Measurements from ENCODE around the gene SLC12A7. TPM values are rescaled to one million over a fixed set of nuclear protein-coding genes. Genes with fewer than 3 reads are reported as not detected.

Gene SLC12A7
- total RNA-seq, 1 donor from 2014 or later, result 4.4 TPM

DNA sequence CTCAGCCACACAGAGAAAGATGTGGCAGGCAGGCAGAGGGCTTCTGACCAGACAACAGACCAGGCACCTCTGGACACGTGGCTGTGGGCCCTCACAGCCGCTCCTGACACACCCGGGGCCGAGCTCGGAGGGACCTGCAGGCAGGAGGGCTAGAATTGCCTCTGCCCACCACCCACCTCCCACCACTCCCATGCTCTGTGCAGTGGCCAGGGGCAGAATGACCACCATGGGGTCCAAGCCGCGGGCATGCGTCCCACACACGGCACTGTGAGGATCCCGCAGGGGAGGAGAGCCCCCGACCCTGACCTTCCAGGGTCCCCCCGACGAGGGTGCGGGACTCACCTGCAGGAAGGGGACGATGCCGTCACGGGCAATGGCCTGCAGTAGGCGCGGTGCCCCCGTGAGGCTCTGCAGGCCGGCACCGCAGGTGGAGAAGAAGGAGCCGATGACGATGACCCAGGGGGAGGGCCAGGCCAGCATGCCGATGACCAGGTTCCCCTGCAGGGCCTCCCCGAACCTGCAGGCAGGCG is 34.3 kb downstream of the SLC12A7 start:
- DNase-seq, result no peak

- no peak for DNase-seq
These were observed 34.8 kb downstream of the SLC12A7 start for GRCh38 chr5:1077026-1077425.

- DNase-seq, result no peak
These were observed 35.5 kb downstream of the SLC12A7 start for GRCh38 chr5:1076406-1076805.

- no peak for DNase-seq
These were observed 35.9 kb downstream of the SLC12A7 start for GRCh38 chr5:1075931-1076330.

DNA sequence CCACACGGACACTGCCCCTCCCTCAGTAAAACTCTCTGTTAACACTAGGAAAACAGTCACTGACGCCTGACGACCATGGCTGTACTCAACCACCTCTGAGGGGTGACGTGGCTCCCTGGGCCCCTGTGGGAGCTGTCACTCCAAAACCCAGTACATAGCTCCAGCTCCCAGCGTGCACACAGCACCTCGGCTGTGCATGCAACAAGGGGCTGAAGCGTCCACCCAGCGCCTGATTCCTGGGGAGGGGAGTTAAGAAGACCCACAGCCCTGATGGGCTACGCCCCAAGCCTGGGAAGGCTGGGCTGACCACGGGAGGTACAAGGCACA is 36.3 kb downstream of the SLC12A7 start:
- no peak for DNase-seq

DNA sequence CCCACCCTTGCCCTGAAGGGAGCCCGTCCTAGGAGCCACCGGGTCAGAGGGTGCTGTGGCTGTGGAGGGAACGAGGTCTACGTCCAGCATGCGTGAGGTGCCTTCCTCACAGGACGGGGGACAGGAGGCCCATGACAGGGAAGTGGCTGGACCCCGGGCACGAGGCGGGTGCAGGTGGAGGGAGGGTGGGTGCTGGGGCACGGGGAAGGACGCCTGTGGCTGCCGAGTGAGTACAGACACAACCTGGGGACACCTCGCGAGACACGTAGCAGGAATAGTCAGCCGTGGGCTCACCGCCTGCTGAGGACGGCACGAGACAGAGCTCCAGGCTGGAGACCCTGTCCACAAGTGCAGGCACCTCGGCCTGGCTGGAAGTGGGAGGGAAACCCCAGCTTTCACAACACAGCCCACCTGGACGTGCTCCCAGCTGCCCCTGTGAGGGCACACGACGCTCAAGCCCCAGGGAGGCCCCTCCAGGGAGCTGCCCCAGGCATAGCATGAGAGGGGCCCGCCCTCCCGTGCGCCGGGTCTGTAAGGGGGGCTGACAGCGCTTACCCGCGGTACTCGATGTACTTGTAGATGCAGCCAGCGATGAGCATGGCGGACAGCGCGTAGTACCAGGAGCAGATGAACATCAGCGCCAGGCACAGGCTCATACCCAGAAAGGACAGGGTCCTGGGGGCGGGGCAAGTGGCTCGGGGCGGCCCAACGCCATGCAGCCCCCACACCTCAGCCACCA is 36.9 kb downstream of the SLC12A7 start:
- no peak for DNase-seq

DNA sequence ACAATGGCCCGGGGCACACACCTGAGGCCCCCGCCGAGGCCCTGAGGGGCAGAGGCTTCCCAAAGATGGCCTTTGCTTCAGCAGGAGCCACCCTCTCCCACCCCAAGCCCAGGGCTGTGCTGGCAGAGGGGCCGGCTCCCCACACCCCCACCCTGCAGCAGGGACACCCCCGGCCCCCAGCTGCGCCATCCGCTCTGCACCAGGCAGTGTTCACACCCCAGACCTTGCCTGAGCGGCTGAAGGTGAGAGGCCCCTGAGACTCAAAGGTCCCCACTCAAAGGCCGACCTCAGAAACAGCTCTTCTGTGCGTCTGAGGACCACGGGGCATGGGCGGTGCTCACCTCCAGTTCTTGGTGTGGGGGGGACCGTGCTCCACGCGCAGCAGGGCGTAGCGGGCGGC is 37.6 kb downstream of the SLC12A7 start:
- no peak for DNase-seq

GRCh38 chr5:1073239-1074102 is 38.4 kb downstream of the SLC12A7 start:
- no peak for DNase-seq

GRCh38 chr5:1069720-1070088 is 42.2 kb downstream of the SLC12A7 start:
- no peak for DNase-seq

DNA sequence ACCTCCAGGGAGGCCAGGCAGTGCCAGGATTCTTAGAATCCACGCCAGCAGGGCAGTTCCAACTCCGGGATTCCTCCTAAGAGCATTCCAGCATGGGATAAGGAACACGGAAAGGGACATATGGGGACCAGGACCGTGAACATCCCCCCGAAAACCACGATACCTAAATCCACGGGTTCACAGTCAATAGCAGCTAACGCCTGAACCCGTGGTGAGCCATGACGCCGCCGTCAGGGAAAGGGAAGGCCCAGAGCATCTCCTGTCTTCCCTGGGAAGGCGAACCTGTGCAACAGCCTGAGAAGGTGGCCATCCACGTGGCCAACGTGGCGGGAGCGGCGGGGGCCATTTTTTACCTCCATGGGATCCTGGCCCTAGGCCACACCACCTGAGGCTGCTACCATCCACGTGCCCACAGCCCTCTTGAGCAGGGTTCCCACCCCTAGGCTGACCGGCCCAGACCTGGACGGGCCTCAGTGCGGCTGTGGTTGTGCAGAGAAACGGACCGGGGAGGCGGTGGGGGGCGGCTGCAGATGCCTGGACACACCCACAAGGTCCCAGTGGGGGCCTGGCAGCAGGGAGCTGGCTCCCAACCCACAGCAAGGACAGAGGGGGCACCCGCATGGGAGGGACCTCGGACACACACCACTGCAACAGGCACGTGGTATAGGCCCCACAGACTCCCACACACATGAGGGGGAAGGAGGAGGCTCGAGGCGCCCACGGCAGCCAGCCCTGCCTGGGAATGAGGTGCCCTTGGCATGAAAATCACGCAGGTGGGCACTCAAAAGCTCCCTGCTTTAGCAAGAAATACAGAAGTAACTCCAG is 42.8 kb downstream of the SLC12A7 start:
- DNase-seq, result no peak

DNA sequence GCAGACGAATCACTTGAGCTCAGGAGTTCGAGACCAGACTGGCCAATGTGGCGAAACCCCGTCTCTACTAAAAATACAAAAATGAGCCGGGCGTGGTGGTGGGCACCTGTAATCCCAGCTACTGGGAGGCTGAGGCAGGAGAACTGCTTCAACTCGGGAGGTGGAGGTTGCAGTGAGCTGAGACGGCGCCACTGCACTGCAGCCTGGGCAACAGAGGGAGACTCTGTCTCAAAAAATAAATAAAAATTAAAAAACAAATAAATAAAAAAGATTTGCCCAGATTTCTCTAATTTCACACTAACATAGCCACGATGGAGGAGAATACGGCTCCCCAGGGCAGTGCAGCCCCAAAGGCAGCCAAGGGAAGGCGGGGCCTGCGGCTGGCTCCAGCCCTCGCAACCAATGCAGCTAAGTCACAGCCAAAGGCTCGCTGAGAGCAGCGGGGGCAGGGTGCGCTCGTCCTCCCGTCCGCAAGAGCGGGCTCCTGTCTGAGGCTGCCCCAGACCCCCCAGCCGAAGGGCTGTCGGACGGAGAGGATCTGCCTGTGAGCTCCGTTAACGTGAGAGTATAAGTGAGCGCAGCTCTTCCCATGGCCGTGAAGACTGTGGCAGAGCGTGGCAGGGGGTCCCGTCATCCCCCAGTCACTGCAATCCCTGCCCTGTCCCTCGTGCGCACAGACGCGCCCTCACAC is 43.5 kb downstream of the SLC12A7 start:
- no peak for DNase-seq

DNA sequence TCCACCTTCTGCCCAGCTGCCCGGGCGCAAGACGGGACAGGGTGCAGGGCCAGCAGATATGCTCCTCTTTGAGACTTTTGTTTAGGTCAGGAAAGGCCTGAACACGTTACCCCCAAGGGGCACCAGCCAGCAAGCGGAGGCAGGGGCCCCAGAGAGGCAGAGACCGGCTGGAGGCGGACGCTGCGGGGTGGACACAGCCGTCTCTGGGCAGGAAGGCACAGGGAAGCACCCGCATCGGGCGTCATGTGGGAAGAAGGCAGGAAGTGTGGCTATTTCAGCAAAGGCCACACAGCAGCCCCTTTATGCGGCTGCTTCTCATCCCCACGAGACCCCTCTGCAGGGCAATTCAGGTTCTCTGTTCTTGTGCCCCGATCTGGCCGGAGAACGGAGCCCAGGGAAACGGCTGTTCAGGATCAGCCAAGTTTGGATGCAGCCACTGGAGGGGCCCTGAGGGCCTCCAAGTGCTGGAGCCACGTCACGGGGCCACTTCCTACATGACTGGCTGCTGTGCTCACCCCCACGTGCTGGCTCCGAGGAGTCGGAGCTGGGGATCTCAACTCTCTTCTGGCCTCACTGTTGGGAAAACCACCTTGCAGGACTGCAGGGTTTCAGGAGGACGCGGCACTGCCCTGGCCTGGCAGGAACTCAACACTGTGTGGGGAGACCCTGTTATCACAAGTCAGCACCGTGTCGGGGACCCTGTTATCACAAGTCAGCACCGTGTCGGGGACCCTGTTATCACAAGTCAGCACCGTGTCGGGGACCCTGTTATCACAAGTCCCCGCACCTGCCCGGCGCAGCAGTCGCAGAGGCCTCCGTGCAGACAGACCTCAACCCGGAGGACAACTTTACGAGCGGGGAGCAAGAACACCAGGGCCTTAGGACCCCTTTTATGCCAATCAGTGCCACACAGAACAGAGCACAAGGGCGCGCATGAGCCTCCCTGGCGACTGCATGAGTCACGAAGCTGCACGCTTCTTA is 44.4 kb downstream of the SLC12A7 start:
- no peak for DNase-seq

DNA sequence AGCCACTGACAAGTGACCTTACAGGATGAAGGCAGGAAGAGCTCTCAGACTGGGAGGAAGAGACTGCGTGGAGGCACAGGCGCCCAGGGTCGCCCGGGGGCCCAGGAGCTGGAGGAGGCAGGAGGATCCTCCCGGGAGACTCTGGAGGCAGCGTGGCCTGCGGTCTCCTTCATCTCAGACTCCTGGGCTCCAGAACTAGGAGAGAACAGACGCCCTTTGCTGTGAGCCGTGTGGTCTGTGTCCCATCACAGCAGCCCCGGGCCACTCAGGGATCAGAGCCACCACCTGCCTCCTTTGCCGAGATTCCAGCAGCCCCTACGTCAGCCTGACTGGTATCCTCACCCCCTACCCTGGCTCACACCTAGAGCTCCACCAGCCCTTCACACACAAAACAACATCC is 45.2 kb downstream of the SLC12A7 start:
- DNase-seq, result no peak

DNA sequence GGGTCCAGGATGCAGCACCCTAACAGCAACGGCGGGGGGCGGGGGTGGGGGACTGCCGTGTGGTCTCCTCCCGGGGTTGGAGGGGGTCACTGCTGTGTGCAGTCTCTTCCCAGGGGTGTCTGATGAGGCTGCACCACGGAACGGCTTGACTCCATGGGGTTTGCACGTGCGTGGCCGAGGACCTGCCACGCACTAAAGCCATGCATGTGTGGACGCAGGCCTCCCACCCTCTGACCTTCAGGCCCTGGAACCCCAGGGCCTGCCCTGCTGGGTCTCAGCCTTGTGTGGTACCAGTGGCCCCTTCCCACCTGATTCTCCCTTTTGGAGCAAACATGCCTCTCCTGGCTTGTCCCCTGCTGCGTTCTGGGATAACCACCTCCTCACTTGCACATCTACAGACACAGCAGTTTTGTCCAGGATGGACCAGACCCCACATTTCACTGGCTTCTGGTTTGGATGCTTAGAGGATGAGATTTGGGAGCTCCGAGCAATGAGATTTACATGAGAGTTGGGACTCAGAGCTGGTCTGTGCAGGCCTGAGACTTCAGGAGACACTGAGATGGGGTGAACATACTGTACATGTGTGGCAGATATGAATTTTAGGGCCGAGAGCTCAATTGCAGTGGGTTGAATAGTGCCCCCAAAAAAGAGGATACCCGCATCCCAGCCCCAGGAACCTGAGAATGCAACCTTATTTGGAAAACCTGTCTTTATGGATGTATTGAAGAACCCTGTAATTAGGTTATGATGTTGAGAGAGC is 45.8 kb downstream of the SLC12A7 start:
- DNase-seq, result no peak

- no peak for DNase-seq
These were observed 46.6 kb downstream of the SLC12A7 start for GRCh38 chr5:1065143-1065750.

- no peak for DNase-seq
These were observed 47.3 kb downstream of the SLC12A7 start for GRCh38 chr5:1064383-1065142.

DNA sequence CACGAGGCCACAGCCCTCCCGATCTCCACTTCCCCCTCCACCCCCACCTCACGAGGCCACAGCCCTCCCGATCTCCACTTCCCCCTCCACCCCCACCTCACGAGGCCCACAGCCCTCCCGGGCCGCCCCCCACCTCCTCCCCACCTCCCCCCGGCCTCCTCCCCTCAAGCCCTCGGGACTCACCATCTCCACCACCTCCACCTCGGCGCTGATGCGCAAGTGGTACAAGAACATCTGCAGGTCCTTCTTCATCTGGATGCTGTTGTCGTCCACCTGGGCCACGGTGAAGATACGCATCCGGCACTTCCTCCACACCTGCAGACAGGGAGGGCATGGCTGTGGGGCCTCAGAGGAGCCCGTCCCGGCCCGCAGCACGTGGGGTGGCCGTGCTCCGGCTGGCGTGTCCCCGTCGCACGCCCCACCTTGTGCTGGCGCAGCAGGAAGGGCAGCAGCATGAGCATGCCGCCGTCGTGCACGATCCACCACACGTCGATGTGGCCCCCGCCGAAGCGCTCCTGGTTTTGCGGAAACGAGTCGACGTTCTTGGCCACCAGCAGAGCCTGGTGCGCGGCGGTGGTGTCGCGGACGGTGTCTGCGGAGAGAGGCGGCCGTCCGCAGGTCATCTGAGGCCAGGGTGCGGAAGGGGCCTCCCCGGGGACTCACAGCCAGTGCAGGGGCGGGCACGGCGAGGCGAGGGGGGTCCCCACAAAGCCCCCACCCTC is 48.0 kb downstream of the SLC12A7 start:
- DNase-seq, result no peak

Measured in occipital lobe (tissue), 2 donors.